ENCODE measurements around the gene SBK1.

SBK1 gene

GRCh38 chr16:28298511-28298878, 6.2 kb downstream of the SBK1 start:
- no peak for TF ChIP-seq CTCF (IDR thresholded peaks at IDR 0.05; ENCODE audit: extremely low read depth, missing control alignments)
- DNase-seq (ENCODE audit: low spot score): no peak

GRCh38 chr16:28300327-28300726, 8.0 kb downstream of the SBK1 start:
- TF ChIP-seq CTCF (IDR thresholded peaks at IDR 0.05; ENCODE audit: extremely low read depth, missing control alignments): no peak
- DNase-seq (ENCODE audit: low spot score): no peak

GRCh38 chr16:28301154-28301553, 8.8 kb downstream of the SBK1 start:
- TF ChIP-seq CTCF (IDR thresholded peaks at IDR 0.05; ENCODE audit: extremely low read depth, missing control alignments): no peak
- DNase-seq (ENCODE audit: low spot score): no peak

GRCh38 chr16:28301620-28302019, 9.3 kb downstream of the SBK1 start:
- TF ChIP-seq CTCF (IDR thresholded peaks at IDR 0.05; ENCODE audit: extremely low read depth, missing control alignments): no peak
- DNase-seq (ENCODE audit: low spot score): no peak

GRCh38 chr16:28303132-28303531, 10.8 kb downstream of the SBK1 start:
- DNase-seq (ENCODE audit: low spot score): no peak
- TF ChIP-seq CTCF (IDR thresholded peaks at IDR 0.05; ENCODE audit: extremely low read depth, missing control alignments): no peak

- TF ChIP-seq CTCF (IDR thresholded peaks at IDR 0.05; ENCODE audit: extremely low read depth, missing control alignments): no peak
- DNase-seq (ENCODE audit: low spot score): no peak
Observed at GRCh38 chr16:28304214-28304613, 11.9 kb downstream of the SBK1 start.

GRCh38 chr16:28307936-28308335, 15.6 kb downstream of the SBK1 start:
- TF ChIP-seq CTCF (IDR thresholded peaks at IDR 0.05; ENCODE audit: extremely low read depth, missing control alignments): no peak
- DNase-seq (ENCODE audit: low spot score): no peak

Data from GM20000 (cell line).